ENCODE results near the gene TAS2R19.
"Not testable (repeated sequence)": the region's sequence is repeated elsewhere in the genome, so short reads cannot be mapped to it uniquely, and the experiment has no call there.

GRCh38 chr12:11062194-11062593 lies 39.8 kb upstream of the TAS2R19 start, which contains the start of gene TAS2R46:
- TF ChIP-seq, protein P1, sequence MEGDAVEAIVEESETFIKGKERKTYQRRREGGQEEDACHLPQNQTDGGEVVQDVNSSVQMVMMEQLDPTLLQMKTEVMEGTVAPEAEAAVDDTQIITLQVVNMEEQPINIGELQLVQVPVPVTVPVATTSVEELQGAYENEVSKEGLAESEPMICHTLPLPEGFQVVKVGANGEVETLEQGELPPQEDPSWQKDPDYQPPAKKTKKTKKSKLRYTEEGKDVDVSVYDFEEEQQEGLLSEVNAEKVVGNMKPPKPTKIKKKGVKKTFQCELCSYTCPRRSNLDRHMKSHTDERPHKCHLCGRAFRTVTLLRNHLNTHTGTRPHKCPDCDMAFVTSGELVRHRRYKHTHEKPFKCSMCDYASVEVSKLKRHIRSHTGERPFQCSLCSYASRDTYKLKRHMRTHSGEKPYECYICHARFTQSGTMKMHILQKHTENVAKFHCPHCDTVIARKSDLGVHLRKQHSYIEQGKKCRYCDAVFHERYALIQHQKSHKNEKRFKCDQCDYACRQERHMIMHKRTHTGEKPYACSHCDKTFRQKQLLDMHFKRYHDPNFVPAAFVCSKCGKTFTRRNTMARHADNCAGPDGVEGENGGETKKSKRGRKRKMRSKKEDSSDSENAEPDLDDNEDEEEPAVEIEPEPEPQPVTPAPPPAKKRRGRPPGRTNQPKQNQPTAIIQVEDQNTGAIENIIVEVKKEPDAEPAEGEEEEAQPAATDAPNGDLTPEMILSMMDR (IDR thresholded peaks at IDR 0.05): not testable (repeated sequence)
- TF ChIP-seq POLR2A (IDR thresholded peaks at IDR 0.05): not testable (repeated sequence)

All from thyroid gland (tissue), 4 donors.